OCI-LY7 (cell line): ENCODE data around the gene SDC4. TPM values are rescaled to one million over a fixed set of nuclear protein-coding genes. Genes with fewer than 3 reads are reported as not detected.

Experiments used
- BruUV-seq: library from RNA; stranded (reverse); fragments of 400-500 nt; replicated peaks from 2 replicates; lab custom pipeline; 2021; lab: Mats Ljungman, UMichigan
- CTCF ChIA-PET: fragments of 300-600 bp; sonication (Branson Sonifier 250); formaldehyde crosslinking; loops from one replicate; lab custom pipeline; 2022; ENCODE audit warnings: antibody characterized with exemption; ENCODE audit not compliant: unreplicated experiment; lab: Charles Lee
- POLR2A ChIA-PET: fragments of 300-600 bp; sonication (Branson Sonifier 250); formaldehyde crosslinking; loops from one replicate; lab custom pipeline; 2022; ENCODE audit warnings: antibody characterized with exemption; lab: Charles Lee
- DNase-seq: peaks from one replicate; pipeline ENCODE4 v3.0.0-alpha.2; 2015; ENCODE audit warnings: low spot score
- H2AFZ ChIP-seq: fragments of 200-600 bp; sonication (generic), shearing (Covaris generic); 2 replicates; pipeline ENCODE4 v1.6.1; 2014; ENCODE audit warnings: mild to moderate bottlenecking, antibody characterized with exemption, low read length, moderate library complexity
- H3K27ac ChIP-seq: fragments of 200-600 bp; sonication (generic); 2 replicates; pipeline ENCODE4 v1.5.1; 2014; ENCODE audit warnings: mixed run types, low read depth, mild to moderate bottlenecking, moderate library complexity, low read length, inconsistent platforms; ENCODE audit not compliant: poor library complexity, severe bottlenecking
- H3K36me3 ChIP-seq: fragments of 200-600 bp; sonication (generic); 2 replicates; pipeline ENCODE4 v1.6.1; 2014; ENCODE audit warnings: mild to moderate bottlenecking, antibody characterized with exemption, low read length, moderate library complexity, mixed read lengths; ENCODE audit not compliant: insufficient read depth
- H3K4me1 ChIP-seq: fragments of 200-600 bp; sonication (generic); 2 replicates; pipeline ENCODE4 v1.5.1; 2014; ENCODE audit warnings: mild to moderate bottlenecking, low read length; ENCODE audit not compliant: insufficient read depth, poor library complexity, severe bottlenecking
- H3K4me2 ChIP-seq: fragments of 200-600 bp; sonication (generic); 2 replicates; pipeline ENCODE4 v1.6.1; 2014; ENCODE audit warnings: mild to moderate bottlenecking, low read length
- H3K4me3 ChIP-seq: fragments of 200-600 bp; sonication (generic); 2 replicates; pipeline ENCODE4 v1.5.1; 2014; ENCODE audit warnings: mild to moderate bottlenecking, low read depth, low read length; ENCODE audit not compliant: poor library complexity, severe bottlenecking
- H3K79me2 ChIP-seq: fragments of 200-600 bp; sonication (generic); 2 replicates; pipeline ENCODE4 v1.6.1; 2016; ENCODE audit warnings: low read depth, mild to moderate bottlenecking, low read length, moderate library complexity, mixed read lengths; ENCODE audit not compliant: insufficient read depth
- H3K9me2 ChIP-seq: fragments of 200-600 bp; sonication (generic); 2 replicates; pipeline ENCODE4 v1.6.1; 2016; ENCODE audit warnings: mild to moderate bottlenecking, low read length, mixed read lengths; ENCODE audit not compliant: insufficient read depth
- H3K9me3 ChIP-seq: fragments of 200-600 bp; sonication (generic); 2 replicates; pipeline ENCODE4 v1.6.1; 2014; ENCODE audit warnings: mild to moderate bottlenecking, mixed run types, low read length, mixed read lengths
- H4K20me1 ChIP-seq: fragments of 200-600 bp; sonication (generic); 2 replicates; pipeline ENCODE4 v1.6.1; 2014; ENCODE audit warnings: mild to moderate bottlenecking, antibody characterized with exemption, low read length, moderate library complexity, mixed read lengths; ENCODE audit not compliant: insufficient read depth
- EZH2phosphoT487 ChIP-seq: fragments of 200-600 bp; sonication (generic); IDR thresholded peaks from 2 replicates; pipeline ENCODE4 v1.6.1; 2018; ENCODE audit warnings: low read depth, borderline replicate concordance, mild to moderate bottlenecking, mixed run types, antibody characterized with exemption, low read length, moderate library complexity, mixed read lengths
- intact Hi-C: fragments of 100-400 bp; cut with micrococcal nuclease; formaldehyde crosslinking; loops from one replicate; pipeline ENCODE4 v1.10.0; 2022; ENCODE audit not compliant: unreplicated experiment
- total RNA-seq, 2 experiments: library from RNA; depleted of rRNA in 1 of 2; stranded (reverse); fragments of >200 nt in 1 of 2; shearing (Covaris generic) in 1 of 2; gene quantifications; 2 replicates each; pipeline ENCODE4 v1.2.3, GENCODE V29; 2014 to 2022
- TF ChIP-seq, protein P1 (sequence below): fragments of 200-600 bp; sonication (generic); conservative IDR thresholded peaks from 2 replicates; pipeline ENCODE4 v1.5.1; 2014; ENCODE audit warnings: mild to moderate bottlenecking, antibody characterized with exemption, low read length, moderate library complexity, mixed read lengths

Gene SDC4
- total RNA-seq, 2 experiments from 2014 or later, result not detected

DNA sequence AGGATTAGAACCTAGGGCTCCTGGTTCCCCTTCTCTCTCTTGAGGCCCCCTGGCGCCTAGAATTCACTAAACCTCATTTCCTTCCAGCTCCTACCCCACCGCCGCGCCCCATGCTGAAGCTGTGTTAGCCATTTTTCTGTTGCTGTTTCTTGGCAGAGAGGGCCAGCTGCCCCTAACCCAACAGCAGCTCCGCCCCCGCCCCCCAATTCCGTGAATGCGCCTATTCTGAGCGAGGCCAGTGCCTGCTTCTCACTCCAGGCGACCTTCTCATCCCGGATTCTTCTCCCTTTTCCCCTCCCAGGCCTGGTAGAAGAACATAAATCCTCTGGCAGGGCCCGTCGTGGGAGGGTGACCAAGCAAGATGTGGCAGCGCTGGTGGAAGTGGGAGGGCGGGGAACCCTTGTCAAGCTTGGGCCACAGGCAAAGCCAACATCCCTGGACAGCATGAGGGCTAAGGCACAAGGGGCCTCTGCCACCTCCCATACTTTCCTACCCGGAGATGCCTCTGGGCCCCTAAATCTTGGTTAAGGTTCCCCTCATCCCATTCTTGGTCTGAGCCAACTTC lies 41.1 kb downstream of the SDC4 start:
- no peaks in the 10 kb centered on the region for H4K20me1 ChIP-seq
- no peak overlapping the region for H3K4me3 ChIP-seq
- intact Hi-C loops, result no loop called here
- TF ChIP-seq, protein P1, sequence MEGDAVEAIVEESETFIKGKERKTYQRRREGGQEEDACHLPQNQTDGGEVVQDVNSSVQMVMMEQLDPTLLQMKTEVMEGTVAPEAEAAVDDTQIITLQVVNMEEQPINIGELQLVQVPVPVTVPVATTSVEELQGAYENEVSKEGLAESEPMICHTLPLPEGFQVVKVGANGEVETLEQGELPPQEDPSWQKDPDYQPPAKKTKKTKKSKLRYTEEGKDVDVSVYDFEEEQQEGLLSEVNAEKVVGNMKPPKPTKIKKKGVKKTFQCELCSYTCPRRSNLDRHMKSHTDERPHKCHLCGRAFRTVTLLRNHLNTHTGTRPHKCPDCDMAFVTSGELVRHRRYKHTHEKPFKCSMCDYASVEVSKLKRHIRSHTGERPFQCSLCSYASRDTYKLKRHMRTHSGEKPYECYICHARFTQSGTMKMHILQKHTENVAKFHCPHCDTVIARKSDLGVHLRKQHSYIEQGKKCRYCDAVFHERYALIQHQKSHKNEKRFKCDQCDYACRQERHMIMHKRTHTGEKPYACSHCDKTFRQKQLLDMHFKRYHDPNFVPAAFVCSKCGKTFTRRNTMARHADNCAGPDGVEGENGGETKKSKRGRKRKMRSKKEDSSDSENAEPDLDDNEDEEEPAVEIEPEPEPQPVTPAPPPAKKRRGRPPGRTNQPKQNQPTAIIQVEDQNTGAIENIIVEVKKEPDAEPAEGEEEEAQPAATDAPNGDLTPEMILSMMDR, result no peak
- no peak for TF ChIP-seq EZH2phosphoT487
- H3K36me3 ChIP-seq, result no peaks in the 10 kb centered on the region
- no peak overlapping the region for H2AFZ ChIP-seq
- BruUV-seq, result no TSS peak
- ChIA-PET POLR2A (no interaction called here), CTCF (interaction anchor here (0.6 kb wide), 1 partner anchor 961 kb away, joined by 5 read pairs; no protein-coding TSS in a partner anchor)
- H3K9me2 ChIP-seq, result no peaks in the 10 kb centered on the region
- no peaks in the 10 kb centered on the region for H3K4me1 ChIP-seq
- no peak overlapping the region for H3K4me2 ChIP-seq
- DNase-seq, result no peak
- H3K27ac ChIP-seq, result no peak overlapping the region
- H3K9me3 ChIP-seq, result no peaks in the 10 kb centered on the region
- no peaks in the 10 kb centered on the region for H3K79me2 ChIP-seq

DNA sequence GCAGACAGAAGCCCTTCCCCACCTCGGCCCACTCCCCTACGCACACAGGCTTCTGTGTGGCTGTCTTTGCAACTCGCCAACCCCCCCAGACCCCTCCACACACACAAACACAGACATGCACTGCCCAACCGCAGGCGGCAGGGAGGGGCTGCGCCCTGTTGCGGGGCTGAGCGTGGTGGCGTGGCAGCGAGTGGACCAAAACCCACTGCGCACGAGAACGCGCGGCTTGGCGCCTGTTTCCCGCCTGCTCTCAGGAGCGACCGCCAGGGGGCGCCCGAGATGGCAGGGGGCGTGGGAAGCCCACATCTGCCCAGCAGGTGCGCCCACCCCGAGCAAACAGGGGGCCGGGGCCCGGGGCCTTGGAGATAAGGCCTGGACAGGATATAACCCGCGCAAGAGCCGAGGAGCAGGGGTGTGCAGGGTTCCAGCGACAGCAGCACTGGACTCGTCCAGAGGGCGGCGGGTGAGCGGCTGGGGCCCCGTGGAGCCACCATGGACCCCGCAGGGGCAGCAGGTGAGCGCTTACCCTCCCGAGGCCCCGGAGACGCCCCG lies 41.7 kb downstream of the SDC4 start, which contains the start of gene RBPJL:
Gene RBPJL, plus strand, starts transcription at position 410 of the 552 bp plus-strand sequence. Its CDS starts 83 bp downstream, at position 493.
- Histone ChIP-seq H3K79me2 (no peaks in the 10 kb centered on the region), H3K9me2 (no peaks in the 10 kb centered on the region), H3K4me2 (no peak within 1 kb of the TSS), H2AFZ (no peak within 1 kb of the TSS), H3K4me1 (no peaks in the 10 kb centered on the region), H4K20me1 (no peaks in the 10 kb centered on the region), H3K4me3 (no peak within 1 kb of the TSS), H3K36me3 (no peaks in the 10 kb centered on the region), H3K9me3 (no peaks in the 10 kb centered on the region), H3K27ac (no peak within 1 kb of the TSS)
- TF ChIP-seq, protein P1, result peak; percentile 92
- TF ChIP-seq EZH2phosphoT487, result no peak
- ChIA-PET CTCF (no interaction called here), POLR2A (no interaction called here)
- intact Hi-C loops, result no loop called here
- DNase-seq, result peak; percentile 25
- no TSS peak for BruUV-seq

DNA sequence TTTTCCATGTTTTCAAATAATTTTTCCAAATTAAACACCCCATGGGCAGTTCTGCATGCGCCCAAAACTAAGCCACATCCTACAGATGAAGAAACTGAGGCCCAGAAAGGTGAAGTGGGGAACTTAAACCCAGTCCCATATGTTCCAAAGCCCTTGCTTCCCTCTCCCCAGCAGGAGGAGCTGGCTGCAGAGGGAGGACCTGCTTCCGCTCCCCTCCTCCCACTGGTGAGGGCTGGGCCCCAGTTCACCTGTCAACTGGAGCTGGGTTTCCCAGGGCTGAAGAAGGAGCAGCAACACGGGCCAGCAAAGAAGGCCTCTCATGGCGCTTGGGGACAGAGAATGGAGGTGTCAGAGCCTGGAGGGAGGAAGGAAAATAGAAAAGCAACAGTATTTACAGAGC lies 43.0 kb downstream of the SDC4 start:
- BruUV-seq, result no TSS peak
- no peak overlapping the region for H3K27ac ChIP-seq
- no peaks in the 10 kb centered on the region for H3K9me2 ChIP-seq
- H3K4me1 ChIP-seq, result no peaks in the 10 kb centered on the region
- H3K36me3 ChIP-seq, result no peaks in the 10 kb centered on the region
- no peak overlapping the region for H2AFZ ChIP-seq
- H3K4me2 ChIP-seq, result no peak overlapping the region
- DNase-seq, result no peak
- H4K20me1 ChIP-seq, result no peaks in the 10 kb centered on the region
- no peaks in the 10 kb centered on the region for H3K9me3 ChIP-seq
- intact Hi-C loops, result no loop called here
- no peak for TF ChIP-seq EZH2phosphoT487
- TF ChIP-seq, protein P1, result no peak
- no peaks in the 10 kb centered on the region for H3K79me2 ChIP-seq
- POLR2A ChIA-PET, result no interaction called here
- no peak overlapping the region for H3K4me3 ChIP-seq
- CTCF ChIA-PET, result no interaction called here
